Lower lobe of right lung (tissue), 2 donors: ENCODE results near the gene TCEAL6. TPM values are rescaled to one million over a fixed set of nuclear protein-coding genes. Genes with fewer than 3 reads are reported as not detected.

Source experiments
- ATAC-seq, 2 donors: fragments of 200-7000 bp; cut with Tn5 transposase; one replicate each; pipeline ENCODE4 v1.9.1; 2020 to 2022; ENCODE audit warnings: mild to moderate bottlenecking in 2 of 2, moderate library complexity in 2 of 2
- DNase-seq: peaks from one replicate; pipeline ENCODE4 v3.0.0-alpha.2; 2020
- H3K27ac ChIP-seq: fragments of 200-600 bp; one replicate; pipeline ENCODE4 v1.8.0; 2022
- H3K27me3 ChIP-seq: fragments of 200-600 bp; one replicate; pipeline ENCODE4 v1.8.0; 2022; ENCODE audit warnings: low read depth
- H3K36me3 ChIP-seq: fragments of 200-600 bp; one replicate; pipeline ENCODE4 v1.8.0; 2022; ENCODE audit warnings: mild to moderate bottlenecking
- H3K4me1 ChIP-seq: fragments of 200-600 bp; one replicate; pipeline ENCODE4 v1.8.0; 2022
- H3K4me3 ChIP-seq: fragments of 200-600 bp; one replicate; pipeline ENCODE4 v1.8.0; 2022; ENCODE audit warnings: mild to moderate bottlenecking
- H3K9me3 ChIP-seq: fragments of 200-600 bp; one replicate; pipeline ENCODE4 v1.8.0; 2022
- CTCF ChIP-seq: fragments of 200-600 bp; IDR thresholded peaks from one replicate; pipeline ENCODE4 v1.8.0; 2022; ENCODE audit warnings: antibody characterized with exemption, mild to moderate bottlenecking
- intact Hi-C: fragments of 100-400 bp; cut with DNase I; formaldehyde crosslinking; loops from one replicate; pipeline ENCODE4 v1.11.0; 2022
- total RNA-seq: library from RNA; stranded (reverse); fragmentation: NEBNext Ultra II Directional; extraction: Animal tissue kit (Norgen Biotek cat#: 25700); gene quantifications from one replicate; pipeline ENCODE4 v1.2.1, GENCODE V29; 2021
- donor health status: DM: no; HTN: yes; CAD: no; lungs with severe emphysema.

TCEAL6 gene
- total RNA-seq, 1 donor from 2014 or later = not detected

GRCh38 chrX:102113367-102113766, 28.9 kb downstream of the TCEAL6 start:
- TF ChIP-seq CTCF = no peak
- ATAC-seq = no peak

More at GRCh38 chrX:102113367-102113766, 28.9 kb downstream of the TCEAL6 start:
- Histone ChIP-seq H3K4me3 (no peak overlapping the region), H3K36me3 (no peaks in the 10 kb centered on the region), H3K4me1 (no peaks in the 10 kb centered on the region), H3K9me3 (no peaks in the 10 kb centered on the region), H3K27ac (no peak overlapping the region), H3K27me3 (no peaks in the 10 kb centered on the region)
- intact Hi-C loops = no loop called here
- no peak for DNase-seq

Other genes starting within 250 kb of the TCEAL6 start
- gene ZMAT1, start 210.5 kb downstream of the TCEAL6 start, total RNA-seq = 10.0 TPM
- 1.9 TPM for gene TCEAL2, start 16.8 kb downstream of the TCEAL6 start, total RNA-seq
- gene BEX5, start 13.5 kb upstream of the TCEAL6 start, total RNA-seq = 4.4 TPM
- gene TCP11X1, start 72.8 kb upstream of the TCEAL6 start, total RNA-seq = not detected
- 0.35 TPM for gene NXF2, start 104.7 kb upstream of the TCEAL6 start, total RNA-seq